Ovary (tissue), 9 donors: ENCODE results near the gene ATCAY. TPM values are rescaled to one million over a fixed set of nuclear protein-coding genes. Genes with fewer than 3 reads are reported as not detected.
"Not testable (repeated sequence)": the region's sequence is repeated elsewhere in the genome, so short reads cannot be mapped to it uniquely, and the experiment has no call there.

Experiments
- DNase-seq, 5 donors: peaks; one replicate each; pipeline ENCODE4 v3.0.0-alpha.2; 2019 to 2020
- H3K27ac ChIP-seq, 2 donors: fragments of 200-600 bp; one replicate each; pipeline versions ENCODE4 v1.5.1 to v1.8.0; 2019 to 2022
- H3K27me3 ChIP-seq: fragments of 200-600 bp; one replicate; pipeline ENCODE4 v1.8.0; 2022
- H3K36me3 ChIP-seq: fragments of 200-600 bp; sonication (generic); one replicate; pipeline ENCODE4 v1.5.1; 2019
- H3K4me1 ChIP-seq: one replicate; pipeline ENCODE4 v1.8.1; 2013; ENCODE audit warnings: mild to moderate bottlenecking, moderate library complexity; ENCODE audit not compliant: insufficient read depth
- H3K4me3 ChIP-seq: fragments of 200-600 bp; sonication (generic); one replicate; pipeline ENCODE4 v1.5.1; 2017
- H3K9me3 ChIP-seq, 2 donors: fragments of 200-600 bp in 1 of 2; sonication (generic) in 1 of 2; one replicate each; pipeline versions ENCODE4 v1.5.1 to v1.8.1; 2013 to 2019; ENCODE audit warnings: mild to moderate bottlenecking in 1 of 2, moderate library complexity in 1 of 2
- CTCF ChIP-seq, 3 donors: fragments of 450-650 bp in 2 of 3; fragments of 200-600 bp in 1 of 3; IDR thresholded peaks; one replicate each; pipeline versions ENCODE4 v1.5.1 to v1.8.0; 2016 to 2022; ENCODE audit warnings: antibody characterized with exemption in 3 of 3, mild to moderate bottlenecking in 1 of 3
- EP300 ChIP-seq: sonication (generic); formaldehyde crosslinking; IDR thresholded peaks from one replicate; pipeline ENCODE4 v1.6.1; 2017; ENCODE audit warnings: antibody characterized with exemption
- POLR2A ChIP-seq: fragments of 450-650 bp; IDR thresholded peaks from one replicate; pipeline ENCODE4 v1.6.1; 2017; ENCODE audit warnings: antibody characterized with exemption, mild to moderate bottlenecking, moderate library complexity
- WGBS, 3 donors: extraction: QIAGEN DNeasy Blood & Tissue Kit in 1 of 3; methylation state at CpG; one replicate each; pipeline versions ENCODE4 v1.1.5 to v1.1.7; 2013 to 2017; 5-methylcytosine and 5-hydroxymethylcytosine counted together
- intact Hi-C, 4 donors: fragments of 100-400 bp; cut with DNase I; formaldehyde crosslinking; loops; one replicate each; pipeline versions ENCODE4 v1.11.0 to v1.15.1; 2022 to 2023
- polyA plus RNA-seq, 2 donors: library from polyadenylated mRNA; stranded (reverse); fragments of 200-250 nt in 1 of 2; fragments of 350-450 nt in 1 of 2; fragmentation: Illumina TruSeq in 1 of 2; extraction: RNeasy Lipid Tissue Mini Kit (QIAGEN cat#74804) in 1 of 2; gene quantifications; one replicate each; pipeline ENCODE4 v1.2.3, GENCODE V29; 2013 to 2014
- total RNA-seq, 7 donors: library from RNA; depleted of rRNA in 2 of 7; stranded (reverse); fragments of >200 nt in 2 of 7; fragmentation: NEBNext Ultra II Directional in 3 of 7; extraction: Animal tissue kit (Norgen Biotek cat#: 25700) in 3 of 7; gene quantifications; one replicate each; pipeline versions ENCODE4 v1.1.0 to v1.2.4, GENCODE V29; 2016 to 2023
- donor health status: DM: no; HTN: no; CAD: no; lungs with moderate emphysema.
- donor health status: DM: no; HTN: no; CAD: no.
- donor health status: Bipolar disorder and iron deficiency.
- donor health status: DM: yes; HTN: yes; CAD: no.
- donor health status: DM: no; HTN: no; CAD: no.
- donor health status: DM: yes; HTN: yes; CAD: no.

ATCAY gene
- total and polyA plus RNA-seq, 9 donors, result 0.31 TPM; not detected in 8

GRCh38 chr19:3866910-3867638 lies 13.4 kb upstream of the ATCAY start:
- H3K9me3 ChIP-seq, result peaks cover 0 to 10% of the 10 kb centered on the region in 2 donors
- H3K4me1 ChIP-seq, result no peaks in the 10 kb centered on the region
- H3K4me3 ChIP-seq, result no peak overlapping the region
- DNase-seq, result no peak
- no peaks in the 10 kb centered on the region for H3K36me3 ChIP-seq
- no peak overlapping the region for H3K27ac ChIP-seq
- WGBS, 3 donors, result 55 to 63% (median 62%) methylated on average over 14 of the region's 14 CpGs
- intact Hi-C loops, result no loop called here
- no peaks in the 10 kb centered on the region for H3K27me3 ChIP-seq
- TF ChIP-seq EP300 (no peak), CTCF (IDR thresholded peaks at IDR 0.05) (no peak), POLR2A (no peak)

GRCh38 chr19:3867971-3868769 lies 12.3 kb upstream of the ATCAY start:
- Histone ChIP-seq H3K27me3 (no peaks in the 10 kb centered on the region), H3K4me1 (no peaks in the 10 kb centered on the region), H3K9me3 (peaks cover 0 to 10% of the 10 kb centered on the region in 2 donors), H3K4me3 (no peak overlapping the region), H3K27ac (no peak overlapping the region), H3K36me3 (no peaks in the 10 kb centered on the region)
- intact Hi-C loops, result no loop called here
- DNase-seq, result no peak
- TF ChIP-seq EP300, result no peak
- no peak for TF ChIP-seq CTCF (IDR thresholded peaks at IDR 0.05)
- no peak for TF ChIP-seq POLR2A
- 12 to 18% (median 17%) methylated on average over 22 to 30 of the region's 30 CpGs for WGBS, 3 donors

- intact Hi-C loops, result no loop called here
- DNase-seq, result no peak
- Histone ChIP-seq H3K27ac (no peak within 1 kb of the TSS), H3K9me3 (peaks cover 0 to 10% of the 10 kb centered on the region in 2 donors), H3K36me3 (no peaks in the 10 kb centered on the region), H3K4me3 (no peak within 1 kb of the TSS), H3K27me3 (no peaks in the 10 kb centered on the region), H3K4me1 (no peaks in the 10 kb centered on the region)
- WGBS, 3 donors, result 5 to 10% (median 7%) methylated on average over 25 to 62 of the region's 62 CpGs
- TF ChIP-seq POLR2A, result no peak
- no peak for TF ChIP-seq EP300
- no peak for TF ChIP-seq CTCF (IDR thresholded peaks at IDR 0.05)
These were observed 11.6 kb upstream of the ATCAY start, which contains the start of gene ZFR2 for GRCh38 chr19:3868770-3869456. TSS of gene ZFR2 (minus strand) at chr19:3869038. CDS start at chr19:3869017, 21 bp downstream.

- no peak overlapping the region for H3K27ac ChIP-seq
- peaks cover 0 to 10% of the 10 kb centered on the region in 2 donors for H3K9me3 ChIP-seq
- WGBS, 3 donors, result 37 to 45% (median 45%) methylated on average over 4 of the region's 4 CpGs
- H3K36me3 ChIP-seq, result no peaks in the 10 kb centered on the region
- intact Hi-C loops, result loop anchor here in 1 of 4 donors (5.0 kb wide), 1 partner anchor 1304 kb away; no protein-coding TSS in a partner anchor
- DNase-seq, result no peak
- TF ChIP-seq POLR2A (no peak), EP300 (no peak), CTCF (IDR thresholded peaks at IDR 0.05) (no peak)
- no peaks in the 10 kb centered on the region for H3K27me3 ChIP-seq
- H3K4me1 ChIP-seq, result no peaks in the 10 kb centered on the region
- H3K4me3 ChIP-seq, result no peak overlapping the region
These were observed 7.3 kb upstream of the ATCAY start for GRCh38 chr19:3873151-3873550.

GRCh38 chr19:3874695-3875094 lies 5.8 kb upstream of the ATCAY start:
- not testable (repeated sequence) for H3K36me3 ChIP-seq, H3K4me1 ChIP-seq, H3K27me3 ChIP-seq, DNase-seq, H3K9me3 ChIP-seq, H3K27ac ChIP-seq, H3K4me3 ChIP-seq
- 74 to 77% (median 76%) methylated on average over 13 of the region's 13 CpGs for WGBS, 3 donors
- intact Hi-C loops, result loop anchor here in 1 of 4 donors (5.0 kb wide), 1 partner anchor 1303 kb away; no protein-coding TSS in a partner anchor
